Measurements from ENCODE around the gene EXOC3L2. TPM values are rescaled to one million over a fixed set of nuclear protein-coding genes. Genes with fewer than 3 reads are reported as not detected.

Gene EXOC3L2
- total RNA-seq, result 0.12 TPM in 1 of 2 replicates, not detected in the other

DNA sequence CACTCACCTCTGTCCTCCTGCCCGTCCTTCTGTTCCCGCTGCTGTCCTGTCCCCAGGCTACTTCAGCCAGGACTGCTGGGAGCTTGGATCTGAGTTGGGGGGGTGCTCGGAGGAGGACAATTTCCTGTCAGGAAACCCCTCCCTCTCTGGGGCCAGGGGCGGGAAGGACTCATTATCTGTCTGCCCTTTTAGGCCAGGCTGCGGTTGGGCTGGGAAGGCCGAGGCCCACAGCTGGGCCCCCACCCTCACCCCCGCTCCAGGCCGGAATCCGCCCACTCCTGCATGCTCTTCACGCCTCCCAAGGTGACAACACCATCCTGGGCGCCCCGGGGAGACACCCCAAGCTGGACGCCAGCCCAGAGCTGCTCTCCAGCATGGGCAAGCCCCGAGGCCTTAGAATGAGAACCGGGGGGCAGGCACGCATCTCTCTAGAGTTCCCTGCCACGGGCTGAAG lies at the start of gene EXOC3L2:
EXOC3L2 (minus strand) TSS at position 74 of the 454 bp plus-strand sequence. CDS start 6,362 bp downstream, outside the sequence.
- no peak for DNase-seq (ENCODE audit: low read depth)
- TF ChIP-seq, protein P1, sequence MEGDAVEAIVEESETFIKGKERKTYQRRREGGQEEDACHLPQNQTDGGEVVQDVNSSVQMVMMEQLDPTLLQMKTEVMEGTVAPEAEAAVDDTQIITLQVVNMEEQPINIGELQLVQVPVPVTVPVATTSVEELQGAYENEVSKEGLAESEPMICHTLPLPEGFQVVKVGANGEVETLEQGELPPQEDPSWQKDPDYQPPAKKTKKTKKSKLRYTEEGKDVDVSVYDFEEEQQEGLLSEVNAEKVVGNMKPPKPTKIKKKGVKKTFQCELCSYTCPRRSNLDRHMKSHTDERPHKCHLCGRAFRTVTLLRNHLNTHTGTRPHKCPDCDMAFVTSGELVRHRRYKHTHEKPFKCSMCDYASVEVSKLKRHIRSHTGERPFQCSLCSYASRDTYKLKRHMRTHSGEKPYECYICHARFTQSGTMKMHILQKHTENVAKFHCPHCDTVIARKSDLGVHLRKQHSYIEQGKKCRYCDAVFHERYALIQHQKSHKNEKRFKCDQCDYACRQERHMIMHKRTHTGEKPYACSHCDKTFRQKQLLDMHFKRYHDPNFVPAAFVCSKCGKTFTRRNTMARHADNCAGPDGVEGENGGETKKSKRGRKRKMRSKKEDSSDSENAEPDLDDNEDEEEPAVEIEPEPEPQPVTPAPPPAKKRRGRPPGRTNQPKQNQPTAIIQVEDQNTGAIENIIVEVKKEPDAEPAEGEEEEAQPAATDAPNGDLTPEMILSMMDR (conservative IDR thresholded peaks at IDR 0.05; ENCODE audit: low read depth, low read length), result no peak
- H3K4me3 ChIP-seq (ENCODE audit: low read depth, low read length), result no peak within 1 kb of the TSS

DNA sequence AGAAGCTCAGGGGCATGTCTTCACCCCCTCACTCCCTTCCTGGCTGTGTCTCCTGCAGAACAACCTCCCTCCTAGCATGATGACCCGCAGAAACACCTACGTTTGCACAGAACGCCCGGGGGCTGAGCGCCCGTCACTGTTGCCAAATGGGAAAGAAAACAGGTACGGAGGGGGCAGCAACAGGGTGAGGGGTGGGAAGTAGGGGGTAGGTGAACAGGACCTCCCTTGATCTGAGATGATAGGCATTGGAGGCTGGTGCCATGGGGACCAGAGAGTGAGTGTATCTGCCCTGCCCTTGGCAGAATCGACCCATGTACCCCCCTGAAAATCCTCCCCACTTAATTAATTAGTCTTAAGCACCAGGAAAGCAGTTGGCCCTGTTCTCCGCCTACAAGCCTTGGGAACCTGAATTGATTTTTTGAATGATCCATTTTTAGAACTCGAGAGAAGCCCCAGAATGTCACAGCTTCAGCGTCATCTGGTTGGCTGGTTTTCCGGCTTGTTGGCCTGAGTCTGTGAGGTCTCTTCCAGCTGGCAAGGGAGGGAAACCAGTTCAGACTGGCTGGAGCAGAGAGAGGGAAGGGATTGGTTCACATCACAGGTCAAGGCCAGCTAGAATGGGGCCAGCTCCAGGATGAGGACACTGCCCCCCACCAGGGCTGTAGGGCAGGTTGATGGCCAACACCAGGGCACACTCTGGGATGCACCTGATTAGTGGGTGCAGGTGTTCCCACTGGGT lies 49.3 kb upstream of the EXOC3L2 start:
- H3K4me3 ChIP-seq (ENCODE audit: low read depth, low read length), result no peak overlapping the region
- TF ChIP-seq, protein P1 (conservative IDR thresholded peaks at IDR 0.05; ENCODE audit: low read depth, low read length), result no peak
- DNase-seq (ENCODE audit: low read depth), result no peak

DNA sequence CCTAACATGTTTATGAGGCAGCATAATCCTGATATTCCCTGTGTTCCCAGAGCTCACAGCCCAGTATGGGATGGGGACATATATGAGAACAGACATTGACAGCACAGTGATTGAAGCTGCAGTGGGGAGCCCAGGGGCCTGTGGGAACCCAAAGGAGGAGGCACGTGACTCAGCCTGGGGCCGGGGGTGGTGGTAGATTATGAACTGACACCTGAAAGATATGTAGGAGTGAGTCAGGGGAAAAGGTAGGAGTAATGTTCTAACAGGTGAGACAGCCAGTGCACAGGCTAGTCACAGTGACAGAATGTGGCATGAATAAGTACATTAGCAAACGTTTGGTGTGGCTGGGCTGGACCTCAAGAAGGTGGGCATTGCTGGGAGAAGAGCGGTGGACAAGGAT lies 48.5 kb upstream of the EXOC3L2 start:
- DNase-seq (ENCODE audit: low read depth), result no peak
- H3K4me3 ChIP-seq (ENCODE audit: low read depth, low read length), result no peak overlapping the region
- TF ChIP-seq, protein P1 (conservative IDR thresholded peaks at IDR 0.05; ENCODE audit: low read depth, low read length), result no peak

DNA sequence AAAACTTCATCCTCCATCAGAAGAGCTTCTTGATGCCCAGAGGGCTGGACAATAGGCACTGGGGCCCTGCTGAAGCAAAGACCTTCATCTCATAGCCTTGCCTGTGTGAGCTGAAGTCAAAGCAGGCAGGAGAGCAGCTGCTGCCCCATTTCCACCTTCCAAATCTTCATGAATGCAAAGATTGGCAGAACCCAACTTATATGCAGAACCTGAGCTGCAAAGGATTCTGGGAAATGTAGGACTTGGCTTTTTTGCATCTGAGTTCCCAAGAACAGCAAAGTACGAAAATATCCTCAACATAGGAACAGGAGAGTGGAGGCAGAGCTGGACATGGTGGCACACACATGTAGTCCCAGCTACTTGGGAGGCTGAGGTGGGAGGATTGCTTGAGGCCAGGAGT lies 46.6 kb upstream of the EXOC3L2 start:
- no peak for DNase-seq (ENCODE audit: low read depth)
- TF ChIP-seq, protein P1 (conservative IDR thresholded peaks at IDR 0.05; ENCODE audit: low read depth, low read length), result no peak
- no peak overlapping the region for H3K4me3 ChIP-seq (ENCODE audit: low read depth, low read length)

DNA sequence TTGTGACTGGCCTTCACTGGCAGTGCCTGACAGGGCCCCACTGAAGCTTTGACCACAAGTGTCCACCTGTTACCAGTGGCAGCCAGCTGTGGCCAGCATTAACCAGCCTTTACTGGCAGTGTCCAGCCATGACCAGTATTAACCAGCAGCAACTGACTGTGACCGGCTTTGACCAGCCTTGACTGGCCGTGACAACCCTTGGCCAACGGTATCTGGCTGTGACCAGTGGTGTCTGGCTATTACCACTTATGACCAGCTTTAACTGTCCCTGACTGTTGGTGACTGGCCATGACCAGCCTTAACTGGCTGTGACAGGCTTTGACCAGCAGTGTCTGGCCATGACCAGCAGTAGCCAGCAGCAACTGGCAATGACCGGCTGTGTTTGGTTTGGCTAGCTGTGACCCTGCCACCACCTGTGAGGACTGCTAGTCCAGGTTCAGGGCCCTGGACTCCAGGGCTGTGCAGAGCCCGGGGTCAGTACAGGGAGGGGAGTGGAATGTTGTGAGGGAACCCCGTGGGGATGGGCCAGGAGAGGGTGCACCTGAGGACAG lies 45.2 kb upstream of the EXOC3L2 start:
- TF ChIP-seq, protein P1 (conservative IDR thresholded peaks at IDR 0.05; ENCODE audit: low read depth, low read length), result no peak
- DNase-seq (ENCODE audit: low read depth), result no peak
- H3K4me3 ChIP-seq (ENCODE audit: low read depth, low read length), result no peak overlapping the region

DNA sequence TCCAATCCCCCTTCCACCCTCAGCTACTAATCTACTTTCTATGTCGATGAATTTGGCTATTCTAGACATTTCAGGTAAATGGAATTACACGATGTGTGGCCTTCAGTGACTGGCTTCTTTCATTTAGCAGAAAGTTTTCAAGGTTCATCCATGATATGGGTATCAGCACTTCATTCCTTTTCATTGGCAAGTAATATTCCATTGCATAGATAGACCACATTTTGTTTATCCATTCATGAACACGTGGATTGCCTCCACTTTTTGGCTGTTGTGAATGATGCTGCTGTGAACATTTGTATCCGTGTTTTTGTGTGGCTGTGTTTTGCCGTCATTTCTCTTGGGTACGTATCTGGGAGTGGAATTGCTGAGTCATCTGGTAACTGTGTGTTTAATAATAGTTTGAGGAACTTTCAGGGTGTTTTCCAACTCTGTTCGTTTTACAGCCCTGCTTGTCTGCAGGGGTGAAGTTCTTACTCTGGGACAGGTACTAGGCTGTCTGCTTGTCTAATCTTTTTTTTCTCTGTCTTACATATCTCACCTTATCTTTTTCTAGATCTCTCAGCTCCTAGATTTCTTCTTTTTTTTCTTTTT lies 38.3 kb upstream of the EXOC3L2 start:
- DNase-seq (ENCODE audit: low read depth), result no peak
- TF ChIP-seq, protein P1 (conservative IDR thresholded peaks at IDR 0.05; ENCODE audit: low read depth, low read length), result no peak
- no peak overlapping the region for H3K4me3 ChIP-seq (ENCODE audit: low read depth, low read length)
